Trophoblast cell (in vitro differentiated cells and primary cell): ENCODE measurements around the gene GRK4.

Source experiments
- DNase-seq, 2 donors: peaks; one replicate each; pipeline ENCODE4 v3.0.0-alpha.2; 2016
- H2AFZ ChIP-seq: 2 replicates; pipeline ENCODE4 v1.6.1; 2013; ENCODE audit warnings: low read length, moderate library complexity, mild to moderate bottlenecking; ENCODE audit not compliant: insufficient read depth, poor library complexity
- H2AK5ac ChIP-seq: 2 replicates; pipeline ENCODE4 v1.6.1; 2013; ENCODE audit warnings: mild to moderate bottlenecking, low read length
- H2BK120ac ChIP-seq: 2 replicates; pipeline ENCODE4 v1.6.1; 2013; ENCODE audit warnings: low read length, mild to moderate bottlenecking, moderate library complexity; ENCODE audit not compliant: insufficient read depth, poor library complexity
- H2BK12ac ChIP-seq: 2 replicates; pipeline ENCODE4 v1.6.1; 2013; ENCODE audit warnings: mild to moderate bottlenecking, low read length, moderate library complexity
- H2BK5ac ChIP-seq: 2 replicates; pipeline ENCODE4 v1.6.1; 2013; ENCODE audit warnings: low read length, low read depth, moderate library complexity, mild to moderate bottlenecking; ENCODE audit not compliant: poor library complexity
- H3K14ac ChIP-seq: 2 replicates; pipeline ENCODE4 v1.6.1; 2013; ENCODE audit warnings: mild to moderate bottlenecking, low read length
- H3K18ac ChIP-seq: 2 replicates; pipeline ENCODE4 v1.6.1; 2013; ENCODE audit warnings: mild to moderate bottlenecking, low read length
- H3K23ac ChIP-seq: 2 replicates; pipeline ENCODE4 v1.6.1; 2013; ENCODE audit warnings: low read length
- H3K27ac ChIP-seq: 2 replicates; pipeline ENCODE4 v1.5.1; 2013; ENCODE audit warnings: low read depth, mild to moderate bottlenecking, inconsistent platforms, low read length, moderate library complexity
- H3K27me3 ChIP-seq: 2 replicates; pipeline ENCODE4 v1.6.1; 2013; ENCODE audit warnings: inconsistent platforms, mild to moderate bottlenecking, low read length, moderate library complexity; ENCODE audit not compliant: insufficient read depth
- H3K36me3 ChIP-seq, 2 experiments: 1 replicate in 1 of 2; 2 replicates in 1 of 2; pipeline ENCODE4 v1.6.1; 2013; ENCODE audit warnings: low read length in 2 of 2, mild to moderate bottlenecking in 2 of 2, moderate library complexity in 1 of 2; ENCODE audit not compliant: insufficient read depth in 2 of 2, control insufficient read depth in 1 of 2
- H3K4ac ChIP-seq: 2 replicates; pipeline ENCODE4 v1.6.1; 2013; ENCODE audit warnings: low read depth, mild to moderate bottlenecking, low read length, moderate library complexity
- H3K4me1 ChIP-seq, 2 experiments: 1 replicate in 1 of 2; 2 replicates in 1 of 2; pipeline ENCODE4 v1.6.1; 2013; ENCODE audit warnings: low read length in 2 of 2, mild to moderate bottlenecking in 2 of 2, moderate library complexity in 1 of 2; ENCODE audit not compliant: insufficient read depth in 2 of 2, control insufficient read depth in 1 of 2
- H3K4me2 ChIP-seq: 2 replicates; pipeline ENCODE4 v1.6.1; 2013; ENCODE audit warnings: inconsistent platforms, mild to moderate bottlenecking, low read length, moderate library complexity
- H3K4me3 ChIP-seq: 2 replicates; pipeline ENCODE4 v1.5.1; 2013; ENCODE audit warnings: mild to moderate bottlenecking, low read depth, low read length, inconsistent platforms
- H3K79me1 ChIP-seq: one replicate; pipeline ENCODE4 v1.6.1; 2013; ENCODE audit warnings: low read length
- H3K79me2 ChIP-seq: 2 replicates; pipeline ENCODE4 v1.6.1; 2013; ENCODE audit warnings: low read length, mild to moderate bottlenecking; ENCODE audit not compliant: control insufficient read depth, insufficient read depth, poor library complexity
- H3K9ac ChIP-seq: 2 replicates; pipeline ENCODE4 v1.6.1; 2013; ENCODE audit warnings: mild to moderate bottlenecking, low read length
- H3K9me3 ChIP-seq: 2 replicates; pipeline ENCODE4 v1.6.1; 2013; ENCODE audit warnings: low read depth, mild to moderate bottlenecking, control low read depth, inconsistent platforms, low read length; ENCODE audit not compliant: insufficient read depth
- H4K12ac ChIP-seq: 2 replicates; pipeline ENCODE4 v1.6.1; 2013; ENCODE audit warnings: low read depth, mild to moderate bottlenecking, low read length, moderate library complexity
- H4K8ac ChIP-seq: 2 replicates; pipeline ENCODE4 v1.6.1; 2013; ENCODE audit warnings: low read depth, mild to moderate bottlenecking, low read length, moderate library complexity
- H4K91ac ChIP-seq: one replicate; pipeline ENCODE4 v1.6.1; 2013; ENCODE audit warnings: low read depth, mild to moderate bottlenecking, low read length, moderate library complexity
- WGBS: extraction: QIAGEN DNeasy Blood & Tissue Kit; methylation state at CpG from one replicate; pipeline ENCODE4 v1.1.7; 2013; ENCODE audit warnings: missing lambda C conversion rate; ENCODE audit not compliant: insufficient read length, insufficient coverage; ENCODE audit errors: extremely low coverage; 5-methylcytosine and 5-hydroxymethylcytosine counted together

The GRK4 gene

GRCh38 chr4:2962614-2963174, 677 bp upstream of the GRK4 start:
- Histone ChIP-seq H2AFZ (peak overlapping the region; percentile 95), H3K9me3 (no peaks in the 10 kb centered on the region), H3K14ac (peak overlapping the region; percentile 93), H3K23ac (no peak overlapping the region), H4K91ac (peak overlapping the region; percentile 89), H2BK5ac (peak overlapping the region; percentile 65), H3K36me3 (no peaks in the 10 kb centered on the region), H4K8ac (peak overlapping the region; percentile 95), H3K4me2 (peak overlapping the region; percentile 85), H3K4me3 (peak overlapping the region; percentile 98), H3K9ac (peak overlapping the region; percentile 97), H3K79me1 (peaks cover 7% of the 10 kb centered on the region), H4K12ac (peak overlapping the region; percentile 97), H3K79me2 (peaks cover 5% of the 10 kb centered on the region), H3K18ac (peak overlapping the region; percentile 97), H3K4me1 (peaks cover 0 to 11% of the 10 kb centered on the region in 2 experiments), H2BK120ac (peak overlapping the region; percentile 84), H2AK5ac (peak overlapping the region; percentile 61), H3K4ac (peak overlapping the region; percentile 87), H3K27me3 (no peaks in the 10 kb centered on the region), H3K27ac (peak overlapping the region; percentile 76), H2BK12ac (no peak overlapping the region)
- no CpG with 5 or more reads among the region's 40 CpGs for WGBS
- DNase-seq = peak; percentile 45 to 64

DNA sequence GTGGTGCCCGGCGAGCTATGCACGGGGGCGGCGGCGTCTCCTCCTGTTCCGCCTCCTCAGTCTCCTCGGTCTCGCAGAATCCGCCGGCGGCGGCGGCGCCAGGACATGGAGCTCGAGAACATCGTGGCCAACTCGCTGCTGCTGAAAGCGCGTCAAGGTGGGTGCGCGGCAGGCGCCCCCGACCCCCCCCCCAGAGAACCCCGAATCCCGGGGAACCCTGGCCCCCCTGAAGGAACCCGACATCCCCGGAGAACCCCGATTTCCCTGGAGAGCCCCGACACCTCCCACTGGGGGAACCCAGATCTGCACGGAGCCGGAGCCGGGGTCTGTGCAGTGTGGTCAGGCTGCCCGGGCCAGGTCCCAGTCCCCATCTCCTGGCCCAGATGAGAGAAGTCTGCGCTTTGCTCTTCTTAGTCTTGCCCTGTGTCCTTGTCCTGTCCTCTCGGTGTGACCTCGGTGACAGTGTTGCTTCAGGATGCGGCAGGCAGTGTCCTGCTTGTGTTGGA, 648 bp downstream of the GRK4 start:
- Histone ChIP-seq H4K8ac (peak overlapping the region; percentile 17), H3K9ac (no peak overlapping the region), H3K23ac (no peak overlapping the region), H3K79me2 (peaks cover 5% of the 10 kb centered on the region), H3K18ac (no peak overlapping the region), H2AK5ac (no peak overlapping the region), H3K9me3 (no peaks in the 10 kb centered on the region), H3K4me3 (peak overlapping the region; percentile 98), H2BK5ac (no peak overlapping the region), H2BK120ac (no peak overlapping the region), H3K36me3 (no peaks in the 10 kb centered on the region), H3K4me1 (peaks cover 3 to 6% of the 10 kb centered on the region in 2 experiments), H2BK12ac (no peak overlapping the region), H4K91ac (peak overlapping the region; percentile 36), H2AFZ (peak overlapping the region; percentile 93), H3K4ac (no peak overlapping the region), H3K4me2 (peak overlapping the region; percentile 62), H3K79me1 (peaks cover 7% of the 10 kb centered on the region), H3K14ac (no peak overlapping the region), H3K27ac (no peak overlapping the region), H3K27me3 (no peaks in the 10 kb centered on the region), H4K12ac (no peak overlapping the region)
- no CpG with 5 or more reads among the region's 38 CpGs for WGBS
- peak in 1 of 2 donors; percentile 25 for DNase-seq

DNA sequence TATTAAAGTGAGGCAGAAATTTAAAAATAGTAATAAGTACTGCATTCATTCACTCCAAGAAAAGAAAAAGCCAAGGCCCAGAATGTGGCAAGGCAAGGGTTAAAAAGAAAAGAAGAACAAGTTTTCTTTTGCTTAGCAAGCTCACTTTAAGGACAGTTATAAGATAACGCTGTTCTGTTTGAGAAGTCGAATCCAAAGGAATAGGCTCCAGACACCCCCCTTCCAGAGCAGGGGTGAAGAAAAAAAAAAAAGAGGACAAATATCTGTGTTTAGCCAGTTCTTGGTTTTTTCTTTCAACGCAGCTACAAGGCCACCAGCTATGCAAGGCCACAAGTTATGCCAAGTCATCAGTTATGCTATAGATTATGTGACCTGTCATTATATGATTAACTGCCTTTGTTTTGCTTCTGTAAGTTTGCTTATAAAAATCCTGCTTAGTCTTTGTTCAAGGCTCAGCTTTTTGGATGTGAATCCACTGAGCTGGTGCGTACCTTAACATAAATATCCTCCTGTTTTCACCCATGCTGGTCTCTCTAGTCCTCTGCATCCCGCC, 1.4 kb downstream of the GRK4 start:
- H2AK5ac ChIP-seq = no peak overlapping the region
- H3K9me3 ChIP-seq = no peaks in the 10 kb centered on the region

DNA sequence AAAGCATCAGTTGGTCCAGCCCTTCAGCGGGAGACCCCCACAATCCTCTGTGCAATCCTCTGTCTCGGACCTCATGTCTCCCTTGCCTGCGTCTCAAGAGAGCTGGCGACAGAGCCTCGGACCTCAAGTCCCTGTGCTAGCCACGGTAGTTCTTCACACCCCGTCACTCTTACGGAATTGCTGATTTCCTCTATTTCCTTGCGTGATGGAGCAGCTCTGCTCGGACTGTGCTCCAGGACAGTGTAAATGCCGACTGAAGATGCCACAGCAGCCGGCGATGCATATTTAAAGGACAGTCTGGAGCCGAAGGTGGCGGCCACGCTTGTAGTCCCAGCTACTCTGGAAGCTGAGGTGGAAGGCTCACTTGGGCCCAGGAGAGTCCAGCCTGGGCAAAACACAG, 1.9 kb downstream of the GRK4 start:
- no peak overlapping the region for H2AFZ ChIP-seq

More for the DNA sequence above, 1.4 kb downstream of the GRK4 start:
- H3K14ac ChIP-seq = no peak overlapping the region
- H2AFZ ChIP-seq = no peak overlapping the region
- no peak overlapping the region for H3K4ac ChIP-seq
- H3K4me2 ChIP-seq = no peak overlapping the region
- no peak overlapping the region for H3K18ac ChIP-seq
- no peak overlapping the region for H3K9ac ChIP-seq
- H3K4me1 ChIP-seq = peaks cover 3 to 6% of the 10 kb centered on the region in 2 experiments
- H2BK5ac ChIP-seq = no peak overlapping the region
- H4K91ac ChIP-seq = no peak overlapping the region
- peaks cover 5% of the 10 kb centered on the region for H3K79me2 ChIP-seq
- no CpG with 5 or more reads among the region's 5 CpGs for WGBS
- H2BK12ac ChIP-seq = no peak overlapping the region
- H3K36me3 ChIP-seq = no peaks in the 10 kb centered on the region
- no peaks in the 10 kb centered on the region for H3K27me3 ChIP-seq
- no peak overlapping the region for H3K23ac ChIP-seq
- peaks cover 7% of the 10 kb centered on the region for H3K79me1 ChIP-seq
- H3K4me3 ChIP-seq = no peak overlapping the region
- H4K12ac ChIP-seq = no peak overlapping the region
- no peak for DNase-seq
- no peak overlapping the region for H4K8ac ChIP-seq
- H2BK120ac ChIP-seq = no peak overlapping the region
- H3K27ac ChIP-seq = no peak overlapping the region

More for the DNA sequence above, 1.9 kb downstream of the GRK4 start:
- H3K14ac ChIP-seq = no peak overlapping the region
- no peak overlapping the region for H3K4me3 ChIP-seq
- H3K4ac ChIP-seq = no peak overlapping the region
- H4K91ac ChIP-seq = no peak overlapping the region
- H3K4me1 ChIP-seq = peaks cover 3 to 6% of the 10 kb centered on the region in 2 experiments
- no peak overlapping the region for H4K12ac ChIP-seq
- no peak for DNase-seq
- no peak overlapping the region for H3K27ac ChIP-seq
- H2BK120ac ChIP-seq = no peak overlapping the region
- no peak overlapping the region for H3K4me2 ChIP-seq
- H3K79me1 ChIP-seq = peaks cover 7% of the 10 kb centered on the region
- no peak overlapping the region for H3K9ac ChIP-seq
- no peak overlapping the region for H2AK5ac ChIP-seq
- no peak overlapping the region for H3K18ac ChIP-seq
- no peaks in the 10 kb centered on the region for H3K27me3 ChIP-seq
- H3K79me2 ChIP-seq = peaks cover 5% of the 10 kb centered on the region
- no peak overlapping the region for H4K8ac ChIP-seq
- H2BK12ac ChIP-seq = no peak overlapping the region
- no peak overlapping the region for H2BK5ac ChIP-seq
- no CpG with 5 or more reads among the region's 16 CpGs for WGBS
- H3K36me3 ChIP-seq = no peaks in the 10 kb centered on the region
- no peak overlapping the region for H3K23ac ChIP-seq
- no peaks in the 10 kb centered on the region for H3K9me3 ChIP-seq
